ENCODE results near the gene KCTD7. TPM values are rescaled to one million over a fixed set of nuclear protein-coding genes. Genes with fewer than 3 reads are reported as not detected.

Gene KCTD7
- total and polyA plus RNA-seq, 10 of the 15 experiments (the other 5 are each of a cell fraction or from before 2014, with no cell fraction given), result 1.6 to 18.0 (median 9.4) TPM

- TF ChIP-seq E4F1 (IDR thresholded peaks at IDR 0.05; ENCODE audit: borderline replicate concordance, partially characterized antibody) (no peak), SMAD5 (IDR thresholded peaks at IDR 0.05; ENCODE audit: low read depth) (no peak), POU2F2 (IDR thresholded peaks at IDR 0.05; ENCODE audit: borderline replicate concordance, low read depth, low read length) (no peak), IRF3 (IDR thresholded peaks at IDR 0.05) (no peak)
Measured at GRCh38 chr7:66642932-66643331, 14.3 kb downstream of the KCTD7 start (continued).

- ChIA-PET CTCF (interaction anchor here (0.7 to 1.8 kb wide), 6 partner anchors 11 to 252 kb away, joined by 3 to 5 read pairs (median 3); no protein-coding TSS in a partner anchor), POLR2A (interaction anchor here (1.4 kb wide), 1 partner anchor 10 kb away, joined by 4 read pairs; no protein-coding TSS in a partner anchor), SMC1A (ENCODE audit: uncharacterized antibody, unreplicated experiment) (interaction anchor here (0.5 to 2.2 kb wide), 6 partner anchors 9 to 16 kb away, joined by 3 to 6 read pairs (median 4); no protein-coding TSS in a partner anchor), RAD21 (ENCODE audit: unreplicated experiment) (interaction anchor here (1.0 kb wide), 1 partner anchor 86 kb away, joined by 3 read pairs; no protein-coding TSS in a partner anchor)
- H3K9ac ChIP-seq (ENCODE audit: control insufficient read depth, insufficient read depth, low read length), result no peak overlapping the region
- intact Hi-C loops (cut with micrococcal nuclease; ENCODE audit: unreplicated experiment), result no loop called here
- ATAC-seq (no peak), DNase-seq (ENCODE audit: low read depth, low spot score) (no peak), FAIRE-seq (no peak)
- no peaks in the 10 kb centered on the region for H3K9me3 ChIP-seq (replicated peaks; ENCODE audit: control insufficient read depth, insufficient read depth, low read length)
- no peaks in the 10 kb centered on the region for H4K20me1 ChIP-seq (ENCODE audit: control insufficient read depth, insufficient read depth)
- WGBS (ENCODE audit: insufficient coverage, insufficient replicate concordance, low lambda C conversion rate, missing lambda C conversion rate), result 58% methylated on average over 2 of the region's 2 CpGs
- H3K4me3 ChIP-seq, result no peak overlapping the region
- H3K27ac ChIP-seq (ENCODE audit: control insufficient read depth, insufficient read depth), result no peak overlapping the region
- H3K27me3 ChIP-seq (replicated peaks in 1 of 2; ENCODE audit: control insufficient read depth in 2 of 2, insufficient read depth in 2 of 2, low read length in 1 of 2), result no peaks in the 10 kb centered on the region
- no peak overlapping the region for H3K4me2 ChIP-seq (ENCODE audit: control insufficient read depth, insufficient read depth)
- no peaks in the 10 kb centered on the region for H3K4me1 ChIP-seq (ENCODE audit: control insufficient read depth, insufficient read depth, low read length)
- BruUV-seq (replicated peaks), result no TSS peak
- in situ Hi-C loops (cut with MboI), result no loop called here
- peaks cover 5 to 25% of the 10 kb centered on the region in 2 experiments; a peak in 3 of 4 replicates for H3K36me3 ChIP-seq (ENCODE audit: control insufficient read depth in 2 of 2, insufficient read depth in 2 of 2, low read length in 1 of 2)
- H3K79me2 ChIP-seq (ENCODE audit: control insufficient read depth, insufficient read depth, low read length), result no peaks in the 10 kb centered on the region
- H2AFZ ChIP-seq (ENCODE audit: control insufficient read depth, low read depth, low read length), result no peak overlapping the region
- no peak for TF ChIP-seq CUX1 (IDR thresholded peaks at IDR 0.05; ENCODE audit: insufficient replicate concordance, low read depth, low read length)
- no peak for TF ChIP-seq LARP7 (IDR thresholded peaks at IDR 0.05)
- no peak for TF ChIP-seq ATF2 (IDR thresholded peaks at IDR 0.05; ENCODE audit: low read length)
- no peak for TF ChIP-seq NKRF (conservative IDR thresholded peaks at IDR 0.05)
Measured at GRCh38 chr7:66643395-66643794, 14.7 kb downstream of the KCTD7 start.
